ENCODE data around the gene CABLES1.
"Not testable (repeated sequence)": the region's sequence is repeated elsewhere in the genome, so short reads cannot be mapped to it uniquely, and the experiment has no call there.

CABLES1 gene

GRCh38 chr18:23109163-23109562, 26.1 kb upstream of the CABLES1 start:
- not testable (repeated sequence) for DNase-seq (ENCODE audit: low read depth)

- no peak for DNase-seq (ENCODE audit: low read depth)
Measured at GRCh38 chr18:23113576-23113975, 21.7 kb upstream of the CABLES1 start.

GRCh38 chr18:23114171-23114881, 21.0 kb upstream of the CABLES1 start:
- DNase-seq (ENCODE audit: low read depth) = peak; percentile 20

GRCh38 chr18:23114911-23115310, 20.4 kb upstream of the CABLES1 start:
- DNase-seq (ENCODE audit: low read depth) = no peak

- DNase-seq (ENCODE audit: low read depth) = peak; percentile 99
Measured at GRCh38 chr18:23115683-23116096, 19.6 kb upstream of the CABLES1 start.

- DNase-seq (ENCODE audit: low read depth) = no peak
Measured at GRCh38 chr18:23121133-23121532, 14.2 kb upstream of the CABLES1 start.

GRCh38 chr18:23122334-23123229, 12.7 kb upstream of the CABLES1 start:
- DNase-seq (ENCODE audit: low read depth) = no peak

- peak; percentile 33 for DNase-seq (ENCODE audit: low read depth)
Measured at GRCh38 chr18:23126376-23127056, 8.8 kb upstream of the CABLES1 start.

- DNase-seq (ENCODE audit: low read depth) = no peak
Measured at GRCh38 chr18:23127090-23127489, 8.2 kb upstream of the CABLES1 start.

GRCh38 chr18:23129355-23130002, 5.8 kb upstream of the CABLES1 start:
- no peak for DNase-seq (ENCODE audit: low read depth)

GRCh38 chr18:23131693-23132319, 3.5 kb upstream of the CABLES1 start:
- DNase-seq (ENCODE audit: low read depth) = peak; percentile 80

GRCh38 chr18:23133860-23134779, 1.2 kb upstream of the CABLES1 start:
- no peak for DNase-seq (ENCODE audit: low read depth)

GRCh38 chr18:23135550-23136325, 453 bp downstream of the CABLES1 start:
- peak; percentile 64 for DNase-seq (ENCODE audit: low read depth)

- DNase-seq (ENCODE audit: low read depth) = peak; percentile 57
Measured at GRCh38 chr18:23136326-23137096, 1.2 kb downstream of the CABLES1 start.

GRCh38 chr18:23137097-23137635, 1.9 kb downstream of the CABLES1 start:
- peak; percentile 20 for DNase-seq (ENCODE audit: low read depth)

GRCh38 chr18:23137788-23138216, 2.5 kb downstream of the CABLES1 start:
- DNase-seq (ENCODE audit: low read depth) = no peak

GRCh38 chr18:23138471-23138870, 3.2 kb downstream of the CABLES1 start:
- no peak for DNase-seq (ENCODE audit: low read depth)

Measured in EH (cell line).